HS-27A (cell line): ENCODE results near the gene HOXA5.

Experiments used
- DNase-seq: peaks from one replicate; pipeline ENCODE4 v3.0.0-alpha.2; 2012; ENCODE audit warnings: low read depth, missing footprints

The HOXA5 gene

DNA sequence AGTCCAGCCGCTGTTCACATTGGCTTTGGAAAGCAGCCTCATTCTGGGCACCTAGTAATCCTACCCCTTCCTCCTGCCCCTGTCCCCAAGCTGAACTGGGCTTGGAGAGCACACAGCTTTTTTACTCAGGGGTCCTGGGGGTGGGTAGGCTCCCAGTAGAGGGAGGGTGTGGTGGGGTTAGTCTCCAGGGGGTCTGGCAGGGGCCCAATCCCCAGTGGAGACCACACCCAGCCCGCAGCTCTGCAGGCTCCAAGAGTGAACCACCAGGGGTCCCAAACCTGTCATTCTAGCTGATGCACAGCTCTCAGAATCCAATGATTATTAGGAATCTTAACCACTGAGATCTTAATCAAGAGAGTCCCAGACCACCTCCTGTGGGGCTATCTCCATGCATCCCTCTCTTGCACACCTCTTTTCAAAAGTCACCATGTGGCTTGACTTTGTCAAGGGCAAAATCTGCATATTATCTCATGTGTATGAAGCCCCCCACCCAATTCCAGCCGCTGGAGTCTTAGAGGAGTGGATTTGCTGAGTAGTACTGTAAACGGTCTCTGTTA lies 38.9 kb upstream of the HOXA5 start:
- DNase-seq, result no peak

DNA sequence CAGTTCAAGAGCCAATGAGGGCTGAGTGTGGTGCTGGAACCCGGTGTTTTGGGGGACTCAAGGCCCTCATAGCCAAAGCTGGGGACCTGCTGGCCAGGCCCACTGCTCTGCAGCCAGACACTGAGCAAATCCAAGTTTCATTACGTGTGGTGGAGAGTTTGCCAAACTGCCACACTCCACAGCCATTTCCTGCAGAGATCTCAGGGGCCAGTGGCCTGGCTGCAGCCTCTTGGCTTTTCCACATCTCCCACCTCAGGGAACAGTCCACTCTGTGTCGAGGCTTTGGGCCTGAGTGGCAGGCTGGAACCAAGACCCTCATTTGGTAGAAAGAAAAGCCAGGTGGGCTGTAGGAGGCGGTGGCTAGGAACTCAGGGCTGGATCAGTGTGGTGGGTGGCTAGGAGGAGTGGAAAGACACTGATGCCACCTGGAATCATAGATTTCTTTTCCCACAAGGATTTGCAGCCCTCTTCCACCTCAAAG lies 38.4 kb upstream of the HOXA5 start:
- DNase-seq, result no peak

DNA sequence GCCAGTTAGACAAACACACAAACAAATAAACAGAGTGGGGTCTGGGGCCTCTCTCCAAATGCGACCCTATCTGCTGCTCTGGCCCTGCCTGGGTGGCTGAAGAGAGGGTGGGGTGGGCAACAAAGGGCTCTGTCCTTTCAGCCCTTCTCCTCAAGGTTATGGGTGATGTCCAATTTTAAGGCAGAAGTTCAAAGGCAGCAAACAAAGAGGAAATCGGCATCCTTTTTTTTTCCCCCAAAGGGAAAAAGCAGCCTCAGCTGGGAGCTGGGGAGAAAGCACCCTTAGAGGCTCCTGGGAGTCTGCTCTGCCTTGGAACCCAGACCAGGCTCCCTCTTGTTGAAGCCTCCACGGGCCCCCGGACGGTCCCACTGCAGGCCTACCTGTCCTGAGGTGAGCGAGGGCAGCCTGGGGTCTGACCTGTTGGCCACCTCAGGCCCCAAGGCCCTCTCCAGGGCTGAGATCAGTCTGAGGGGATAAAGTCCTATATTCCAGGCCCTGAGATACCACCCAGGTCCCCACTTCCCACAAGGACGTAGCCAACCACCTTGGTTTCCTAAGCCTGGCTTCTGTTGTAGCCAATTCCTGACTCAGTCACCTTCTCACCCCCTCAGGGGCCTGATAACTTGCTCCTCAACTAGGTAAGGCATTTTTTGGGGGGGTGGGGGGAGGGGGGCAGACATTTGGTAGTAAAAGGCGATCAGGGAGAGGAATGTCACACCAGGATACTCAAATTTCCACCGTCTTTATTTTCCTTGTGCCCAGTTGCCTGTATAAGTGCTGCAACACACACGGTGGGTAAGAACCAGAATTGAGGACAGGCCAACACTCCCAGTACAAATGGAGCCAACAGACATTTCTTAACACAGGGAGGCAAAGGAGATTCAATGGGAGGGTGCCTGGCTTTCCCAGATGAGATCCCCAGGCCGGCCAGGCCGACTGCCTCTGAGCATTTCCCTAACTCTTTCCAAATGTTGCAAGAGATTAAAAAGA lies 37.2 kb upstream of the HOXA5 start:
- DNase-seq, result no peak

DNA sequence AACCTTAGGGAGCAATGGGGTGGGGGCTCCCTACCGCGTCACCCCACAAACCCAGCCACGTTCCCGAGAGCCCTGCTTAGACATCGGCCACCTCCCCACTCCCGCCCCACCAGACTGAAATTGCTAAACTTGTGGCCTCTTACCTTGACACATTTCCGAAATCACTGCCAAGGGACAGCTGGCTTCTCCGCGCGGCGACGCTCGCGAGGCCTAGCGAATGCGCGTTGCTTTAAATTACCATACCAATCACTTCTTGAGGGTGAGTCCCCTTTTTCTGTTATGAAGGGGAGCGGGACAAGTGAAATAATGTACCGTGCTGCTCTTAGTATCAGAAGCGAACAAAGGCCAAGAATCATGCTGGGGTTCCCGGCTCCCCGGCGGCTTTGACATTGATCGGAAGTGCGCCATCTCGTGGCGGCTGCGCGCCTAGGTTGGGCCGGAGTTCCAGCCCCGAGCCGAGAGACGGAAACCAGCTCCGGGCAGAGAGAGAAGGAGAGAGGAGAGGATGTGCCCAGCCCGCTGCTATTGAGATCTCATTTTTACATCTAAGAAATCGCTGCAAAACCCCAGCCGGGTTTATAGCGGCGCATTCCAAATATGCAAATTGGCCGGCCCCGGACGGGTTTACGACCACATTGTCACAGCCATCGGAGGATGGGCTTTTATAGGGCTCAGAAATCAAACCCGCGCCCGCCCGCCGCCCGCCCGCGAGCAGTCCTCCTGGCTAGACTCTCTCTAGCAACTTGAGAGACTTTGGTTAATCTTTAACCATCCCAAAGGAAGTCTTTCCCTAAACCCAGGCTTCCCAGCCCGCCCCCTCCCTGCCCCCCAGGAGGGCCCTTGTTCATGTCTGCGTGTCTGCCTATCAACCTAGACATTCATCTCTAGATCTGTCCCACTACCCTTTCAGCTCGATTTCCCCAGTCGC lies 36.3 kb upstream of the HOXA5 start:
- DNase-seq, result no peak

DNA sequence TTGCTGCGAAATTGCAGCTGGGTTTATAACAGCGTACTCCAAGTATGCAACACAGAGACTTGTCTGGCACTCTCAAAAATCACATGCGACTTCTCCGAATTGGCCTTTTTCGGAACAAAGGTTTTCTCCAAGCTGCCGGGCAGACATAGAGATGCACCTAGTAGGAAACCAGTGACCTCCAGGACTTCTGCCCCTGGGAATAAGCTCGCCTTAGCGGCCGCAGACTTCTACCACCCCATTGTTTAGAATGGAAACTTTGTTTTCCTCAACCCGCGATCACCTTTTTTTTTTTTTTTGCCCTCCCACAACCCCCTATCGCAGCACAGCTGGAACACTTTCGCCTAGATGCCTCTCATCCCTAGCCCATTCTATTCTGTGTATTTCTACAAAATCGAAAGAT lies 35.5 kb upstream of the HOXA5 start:
- no peak for DNase-seq

DNA sequence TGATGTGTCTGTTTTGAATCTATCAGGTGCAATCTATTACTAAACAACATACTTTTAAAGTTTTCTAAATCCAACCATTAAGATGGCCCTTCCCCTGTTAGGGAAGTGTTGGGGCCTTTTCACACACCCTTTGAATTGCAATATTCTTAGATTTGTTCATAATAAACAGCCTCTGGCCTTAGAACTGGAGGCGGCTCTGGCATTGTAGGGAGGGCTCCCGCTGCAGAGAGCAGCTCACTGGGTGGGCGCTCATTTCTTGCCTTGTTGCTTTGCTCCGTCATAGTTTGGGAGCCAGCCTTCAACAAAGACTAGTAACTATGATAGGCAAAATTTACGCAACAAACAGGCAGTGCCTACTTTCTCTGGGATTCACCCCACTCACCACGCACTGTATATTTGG lies 34.9 kb upstream of the HOXA5 start:
- DNase-seq, result no peak

DNA sequence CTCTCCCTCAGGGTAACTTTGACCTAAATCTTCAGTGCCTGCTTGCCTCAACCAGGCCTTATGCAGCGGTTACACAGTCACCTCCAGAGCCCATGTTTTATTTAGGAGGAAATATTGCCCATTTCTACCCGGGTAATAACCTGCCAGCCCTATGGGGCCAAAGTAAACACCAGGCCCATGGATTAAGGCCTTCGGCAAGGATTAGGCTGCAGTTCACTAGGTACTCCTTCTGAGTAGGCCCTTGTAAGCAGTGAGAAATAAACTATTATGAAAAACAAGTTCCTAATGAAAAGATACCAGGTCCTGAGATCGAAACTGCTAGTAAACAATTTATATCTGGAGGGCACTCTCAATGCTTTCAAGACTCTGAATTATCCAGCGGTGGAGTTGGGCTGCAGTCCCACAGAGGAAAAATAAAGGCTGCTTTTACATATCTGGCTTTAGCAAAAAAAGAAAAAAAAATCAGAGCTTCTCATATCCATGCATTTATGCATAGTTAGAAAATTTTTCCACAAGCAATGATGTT lies 34.4 kb upstream of the HOXA5 start:
- DNase-seq, result no peak

DNA sequence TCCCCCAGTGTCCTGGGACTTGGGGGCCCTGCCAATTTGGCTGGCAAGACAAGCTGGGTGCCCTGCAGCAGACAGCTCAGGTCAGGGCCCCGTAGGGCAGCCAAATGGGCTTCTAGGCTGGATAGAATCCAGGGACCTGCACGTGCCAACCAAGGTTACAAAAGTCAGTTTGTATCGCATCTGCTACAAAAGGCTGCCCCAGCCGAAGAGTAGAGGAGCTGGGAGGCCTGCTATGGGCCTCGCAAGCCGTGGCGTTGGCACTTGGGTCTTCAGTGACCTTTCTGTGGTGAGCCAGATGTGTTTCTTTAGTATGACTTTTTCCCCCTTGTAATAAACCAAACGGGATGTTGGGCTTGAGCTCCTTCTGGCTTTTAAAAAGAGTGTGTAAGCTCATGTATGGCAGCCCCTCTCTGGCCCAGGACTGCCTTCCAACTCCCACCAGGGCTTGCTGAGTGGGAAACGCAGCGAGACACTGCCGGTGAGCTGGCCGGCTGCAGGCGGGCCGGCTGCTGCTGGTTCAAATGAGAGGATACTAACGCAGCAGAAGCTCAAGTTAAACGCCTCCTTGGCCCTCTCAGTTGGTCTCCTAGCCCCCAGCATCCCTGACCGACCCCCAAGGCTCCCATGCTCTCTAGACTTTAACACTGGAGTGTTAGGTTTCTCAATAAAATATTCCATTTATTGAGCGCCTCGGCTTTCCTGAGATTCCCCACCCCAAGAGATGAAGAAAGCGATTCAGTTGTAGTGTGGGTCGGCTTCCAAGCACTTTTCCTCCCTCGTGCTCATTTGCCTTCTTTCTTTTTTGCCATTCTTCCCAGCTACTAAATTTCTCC lies 33.7 kb upstream of the HOXA5 start:
- DNase-seq, result no peak

DNA sequence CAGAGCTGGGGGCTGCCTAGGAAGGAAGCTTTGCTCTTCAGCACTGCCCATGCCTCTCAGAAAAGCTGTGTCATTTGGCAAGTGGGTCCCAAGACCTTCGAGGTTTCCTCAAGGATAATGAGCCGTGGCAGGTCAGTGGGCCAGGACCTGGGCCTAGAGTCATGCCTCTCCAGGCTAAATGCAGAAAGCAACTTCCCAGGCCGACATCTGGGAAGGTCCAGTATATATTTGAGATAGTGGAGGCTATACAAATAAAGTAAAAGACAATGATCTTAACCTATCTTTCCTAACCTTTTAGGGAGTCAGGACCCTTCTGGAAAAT lies 33.0 kb upstream of the HOXA5 start:
- DNase-seq, result no peak

DNA sequence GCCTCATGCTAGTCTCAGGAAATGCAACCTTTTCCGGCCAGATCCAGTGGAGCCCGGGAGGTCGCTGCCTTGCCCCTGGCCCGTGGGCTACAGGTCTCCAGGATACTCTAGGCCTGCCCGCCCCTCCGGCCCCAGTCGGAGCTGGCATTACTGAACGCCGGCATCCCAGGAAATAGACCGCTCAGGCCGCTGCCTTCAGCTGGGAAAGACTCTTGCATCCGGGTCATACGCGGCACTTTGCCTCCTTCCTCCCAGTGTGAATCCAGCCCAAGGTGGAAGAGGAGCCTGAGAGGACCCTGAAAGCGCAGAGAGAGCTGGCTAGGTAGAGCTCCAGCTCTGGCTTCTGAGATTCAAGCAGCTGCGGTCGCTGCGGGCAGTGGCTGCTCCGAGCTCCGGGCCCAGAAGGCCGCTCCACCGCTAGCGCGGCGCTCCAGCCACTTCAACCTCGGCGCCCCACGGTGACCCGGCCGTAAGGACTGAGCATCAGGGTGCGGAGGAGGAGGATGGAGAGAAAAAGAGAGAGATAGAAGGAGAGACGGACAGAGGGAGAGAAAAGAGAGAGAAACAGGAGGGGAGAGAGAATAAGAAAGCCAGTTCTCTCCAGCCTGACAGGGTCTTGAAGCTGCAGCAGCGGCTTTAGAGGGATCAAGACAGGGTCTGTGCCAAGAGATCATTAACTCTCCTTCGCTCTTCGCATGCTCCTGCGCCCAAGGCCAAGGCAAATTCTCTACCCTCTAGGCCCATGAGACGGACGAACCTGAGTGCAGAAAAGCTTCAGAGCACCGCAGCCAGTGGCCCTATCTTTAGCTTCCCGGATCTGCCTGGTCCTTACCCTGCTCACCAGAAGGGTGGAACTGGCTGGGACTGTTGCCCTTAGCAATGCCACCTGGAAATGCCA lies 32.4 kb upstream of the HOXA5 start:
- no peak for DNase-seq

DNA sequence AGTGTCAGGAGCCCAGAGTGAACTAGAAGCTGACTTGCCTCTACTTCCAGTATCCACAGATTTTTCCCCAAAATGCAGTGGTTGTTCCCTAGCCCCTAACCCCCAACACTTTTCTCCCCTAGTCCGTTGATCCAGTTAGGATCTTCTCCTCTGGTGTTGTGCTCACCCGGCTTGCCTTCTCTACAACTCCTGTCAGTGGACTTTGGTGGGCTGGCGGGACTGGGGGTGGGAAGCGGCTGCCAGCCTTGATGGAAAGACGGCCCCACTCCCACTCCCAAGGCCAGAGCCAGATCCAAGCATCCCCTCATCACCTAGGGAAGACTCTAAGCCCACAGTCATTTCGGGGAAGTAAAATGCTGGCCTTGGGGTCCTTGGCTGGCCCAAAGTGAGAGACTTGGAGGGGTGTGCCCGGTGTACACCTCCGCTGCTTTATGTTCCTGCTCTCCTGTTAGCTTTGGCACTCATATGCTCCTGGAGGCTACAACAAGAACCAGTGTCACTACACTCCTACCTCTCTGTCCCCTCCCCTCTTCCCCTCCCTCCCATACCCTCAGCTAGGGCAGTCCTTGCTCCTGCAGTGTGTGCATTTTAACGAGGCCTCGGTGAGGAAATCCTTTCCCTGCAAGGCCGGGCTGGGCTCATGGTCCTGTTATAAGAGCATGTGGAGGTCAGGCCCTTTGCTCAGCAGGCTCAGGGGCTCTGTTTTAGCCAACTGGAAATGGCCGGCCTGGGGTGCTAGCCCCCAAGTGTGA lies 31.6 kb upstream of the HOXA5 start:
- no peak for DNase-seq

DNA sequence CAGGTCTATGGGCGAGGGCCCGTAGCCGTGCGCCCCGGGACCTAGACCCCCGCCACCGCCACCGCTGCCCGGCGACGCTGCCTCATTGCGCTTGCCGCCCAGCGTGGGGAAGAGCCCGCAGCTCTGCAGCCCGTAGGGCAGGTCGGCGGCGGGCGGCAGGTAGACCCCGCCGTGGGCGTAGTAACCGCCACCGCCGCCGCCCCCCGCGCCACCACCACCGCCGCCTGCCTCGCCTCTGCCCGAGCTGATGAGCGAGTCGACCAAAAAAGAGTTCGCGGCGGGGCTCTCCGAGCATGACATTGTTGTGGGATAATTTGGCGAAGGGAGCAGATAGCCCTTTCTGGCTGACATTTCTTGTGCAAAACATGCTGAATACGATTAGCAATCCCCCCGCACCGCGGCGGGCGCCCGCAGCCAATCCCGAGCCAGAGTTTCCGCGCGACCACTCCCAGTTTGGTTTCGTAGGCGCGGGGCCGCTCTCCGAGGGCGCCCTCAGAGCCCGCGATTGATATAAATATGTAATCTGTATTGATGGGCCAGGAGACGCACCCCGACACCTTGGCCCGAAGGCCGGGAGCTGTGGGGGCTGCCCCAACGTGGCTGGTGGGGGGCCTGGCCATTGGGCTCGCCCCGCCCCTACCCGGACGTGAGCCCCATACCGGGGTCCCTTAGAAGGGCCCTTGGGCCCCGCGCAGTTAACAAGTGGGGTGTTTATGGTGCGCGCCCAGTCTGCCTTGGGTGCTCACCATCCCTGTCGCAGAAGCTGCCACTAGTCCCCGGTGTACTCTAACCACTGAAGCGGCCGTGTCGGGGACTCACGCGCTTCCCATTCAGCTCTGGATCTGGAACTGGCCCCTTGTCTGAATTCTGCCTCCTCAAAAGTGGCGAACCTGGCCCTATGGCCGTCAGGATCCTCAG lies 30.7 kb upstream of the HOXA5 start, which contains the start of gene HOXA10:
HOXA10 (minus strand) TSS at position 365 of the 918 bp plus-strand sequence; CDS start at position 351, 14 bp downstream.
- DNase-seq, result no peak

DNA sequence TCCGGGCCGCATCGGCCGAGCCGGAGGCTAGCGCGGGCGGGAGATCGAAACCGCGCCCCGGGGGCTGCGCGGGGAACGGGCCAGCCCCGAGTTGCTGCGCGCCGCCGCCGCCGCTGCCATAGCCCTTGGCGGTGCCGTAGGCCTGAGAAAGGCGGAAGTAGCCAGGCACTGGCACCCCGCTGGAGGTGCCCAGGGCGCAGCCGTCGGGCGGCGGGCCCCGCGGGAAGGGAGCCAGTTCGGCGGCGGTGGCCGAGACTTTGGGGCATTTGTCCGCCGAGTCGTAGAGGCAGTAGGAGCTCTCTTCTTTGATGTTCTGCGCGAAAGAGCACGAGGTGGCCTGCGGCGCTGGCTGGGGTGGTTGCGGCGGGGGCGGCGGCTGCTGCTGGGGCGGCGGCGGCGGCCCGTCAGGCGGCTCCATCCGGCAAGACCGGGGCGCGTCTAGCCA lies 30.1 kb upstream of the HOXA5 start:
- DNase-seq, result no peak

DNA sequence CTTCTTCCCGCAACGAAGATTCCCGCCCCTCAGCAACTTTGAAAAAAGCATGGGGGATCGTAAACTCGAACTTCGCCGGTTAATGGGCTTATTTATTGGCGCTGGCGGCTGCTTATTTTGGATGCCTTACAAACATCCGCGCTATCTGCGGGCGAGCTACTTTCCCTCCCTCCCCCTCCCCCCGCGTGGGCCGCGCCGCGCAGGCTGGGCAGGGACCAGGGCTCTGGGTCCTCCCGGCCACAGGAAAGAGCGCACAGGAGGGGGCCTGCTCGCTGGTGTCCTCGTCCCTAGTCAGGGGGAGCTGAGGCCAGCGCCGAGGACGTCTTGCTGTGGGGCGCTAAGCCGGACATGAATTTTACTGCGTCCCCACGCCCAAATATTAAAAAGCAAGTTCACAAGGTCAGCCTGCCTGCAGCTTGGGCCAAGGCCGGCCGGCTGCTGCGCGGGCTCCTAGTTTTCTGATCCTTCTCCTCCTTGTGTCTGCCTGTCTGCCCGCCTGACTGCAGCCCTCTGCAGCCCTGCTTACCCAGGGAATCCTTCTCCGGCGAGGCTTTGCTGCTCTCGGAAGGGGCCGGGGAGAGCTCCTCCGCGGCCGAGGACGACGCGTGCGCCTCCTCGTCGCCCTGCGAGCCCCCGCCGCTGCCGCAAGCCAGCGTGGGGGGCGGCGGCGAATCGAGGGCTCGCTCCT lies 29.5 kb upstream of the HOXA5 start:
- DNase-seq, result no peak

DNA sequence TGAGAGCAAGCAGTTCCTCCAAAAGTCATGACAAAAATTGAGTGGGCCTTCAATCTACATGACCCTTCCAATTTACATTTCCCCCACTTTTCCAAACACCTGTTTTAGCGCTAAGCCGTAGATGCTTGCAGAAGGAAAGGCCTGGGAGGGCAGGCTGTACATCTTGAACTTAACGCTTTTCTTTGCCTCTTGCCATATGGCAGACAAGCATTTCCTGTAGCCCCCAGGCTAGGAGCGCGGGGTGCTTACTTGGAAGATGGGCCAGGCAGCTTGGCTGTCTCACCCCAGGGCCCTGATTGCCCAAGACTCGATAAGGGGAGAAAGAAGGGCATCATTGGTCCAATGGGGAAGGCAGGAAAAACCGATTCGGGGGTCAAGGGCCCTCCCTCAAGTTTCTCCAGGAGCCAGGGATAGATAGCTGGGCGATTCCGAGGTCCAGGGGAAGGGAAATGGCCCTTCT lies 28.9 kb upstream of the HOXA5 start:
- no peak for DNase-seq

DNA sequence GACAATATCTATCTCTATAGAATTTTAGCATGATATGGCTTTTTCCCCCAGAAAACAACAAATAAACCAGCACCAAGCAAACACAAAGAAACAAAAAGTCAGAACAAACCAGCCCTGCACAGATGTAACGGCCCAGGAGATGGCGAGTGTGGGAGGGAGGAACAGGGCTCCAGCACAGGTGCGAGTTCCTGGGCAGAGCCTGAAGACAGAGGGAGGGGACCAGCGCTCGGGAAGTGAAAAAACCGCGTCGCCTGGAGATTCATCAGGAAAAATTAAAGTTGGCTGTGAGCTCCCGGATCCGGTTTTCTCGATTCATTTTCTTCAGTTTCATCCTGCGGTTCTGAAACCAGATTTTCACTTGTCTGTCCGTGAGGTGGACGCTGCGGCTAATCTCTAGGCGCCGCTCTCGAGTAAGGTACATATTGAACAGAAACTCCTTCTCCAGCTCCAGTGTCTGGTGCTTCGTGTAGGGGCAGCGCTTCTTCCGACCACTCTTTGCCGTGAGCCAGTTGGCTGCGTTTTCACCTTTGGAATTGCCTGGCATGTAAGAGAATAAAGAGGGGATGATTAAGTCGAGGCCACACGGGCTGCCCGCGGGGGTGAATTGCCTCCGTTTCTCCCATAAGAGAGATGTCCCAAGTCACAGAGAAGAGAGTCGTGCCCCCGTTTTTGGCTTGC lies 28.3 kb upstream of the HOXA5 start:
- no peak for DNase-seq

DNA sequence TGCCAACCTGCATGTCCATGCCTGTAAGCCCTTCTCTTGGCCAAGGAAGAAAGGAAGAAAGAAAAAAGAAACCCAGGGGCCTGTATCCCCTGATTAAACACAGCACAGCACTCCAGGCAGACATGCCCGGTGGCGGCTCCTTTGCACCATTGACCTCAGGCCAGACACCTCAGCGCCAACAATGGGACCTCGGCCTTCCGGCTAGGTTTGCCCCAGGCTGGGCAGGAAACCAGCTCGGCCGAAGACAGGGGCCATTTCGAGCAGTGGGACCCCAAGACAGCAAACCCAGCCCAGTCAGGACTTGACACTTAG lies 27.8 kb upstream of the HOXA5 start:
- no peak for DNase-seq
